NT2/D1 (cell line): ENCODE measurements around the gene TPCN2.

Source experiments
- SUZ12 ChIP-seq: IDR thresholded peaks from 2 replicates; pipeline ENCODE4 v1.6.1; 2011; ENCODE audit not compliant: insufficient read length, insufficient read depth; ENCODE audit errors: extremely low read depth
- YY1 ChIP-seq: IDR thresholded peaks from 2 replicates; pipeline ENCODE4 v1.6.1; 2011; ENCODE audit not compliant: insufficient read length, insufficient read depth
- ZNF274 ChIP-seq: IDR thresholded peaks from 2 replicates; pipeline ENCODE4 v1.6.1; 2011; ENCODE audit warnings: mild to moderate bottlenecking, low read depth, low read length

GRCh38 chr11:69095300-69095699, 46.6 kb downstream of the TPCN2 start:
- TF ChIP-seq ZNF274 (no peak), YY1 (no peak), SUZ12 (no peak)
